NCI-H1930 (cell line): ENCODE results near the gene BPIFB3.
"Not testable (repeated sequence)": the region's sequence is repeated elsewhere in the genome, so short reads cannot be mapped to it uniquely, and the experiment has no call there.

Experiments used
- DNase-seq, 2 experiments: peaks; one replicate each; lab custom pipeline; 2025; lab: John Stamatoyannopoulos, UW

Gene BPIFB3

DNA sequence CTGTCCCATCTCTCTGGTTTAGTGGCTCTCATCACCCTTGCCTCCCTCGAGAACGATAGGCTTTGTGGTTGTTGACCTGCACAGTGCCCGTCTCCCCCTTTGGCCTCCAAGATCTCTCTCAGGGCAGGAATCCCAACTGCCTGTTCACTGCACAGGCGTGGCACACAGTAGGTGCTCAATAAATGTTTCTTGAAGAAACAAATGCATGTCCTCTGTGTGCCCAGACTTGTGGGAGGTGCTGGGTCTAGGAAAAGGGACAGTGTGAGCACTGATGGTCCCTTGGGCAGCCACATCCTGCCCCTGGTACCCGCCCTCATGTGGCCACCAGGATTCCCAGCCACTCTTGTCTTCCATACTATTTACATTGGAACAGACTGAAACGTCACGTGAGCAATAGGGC lies 24.8 kb upstream of the BPIFB3 start:
- DNase-seq = no peak

DNA sequence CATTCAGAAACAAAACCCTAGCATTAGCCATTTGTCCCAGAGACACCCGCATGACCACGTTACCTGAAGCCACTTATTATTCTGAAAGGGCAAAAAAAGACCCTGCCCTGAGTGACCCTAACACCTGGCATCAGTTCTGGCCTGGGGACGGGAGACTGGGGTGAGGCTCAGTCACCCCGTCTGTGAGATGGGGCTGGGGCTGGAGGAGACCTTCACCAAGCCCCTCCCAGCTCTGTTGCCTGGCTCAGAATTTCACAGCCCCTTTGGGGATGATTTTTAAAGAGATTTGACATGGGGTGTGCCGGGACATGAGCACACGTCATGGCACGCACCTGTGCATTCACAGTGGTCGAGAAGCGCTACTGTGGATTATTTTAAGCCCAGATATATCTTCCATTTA lies 23.6 kb upstream of the BPIFB3 start:
- no peak for DNase-seq

DNA sequence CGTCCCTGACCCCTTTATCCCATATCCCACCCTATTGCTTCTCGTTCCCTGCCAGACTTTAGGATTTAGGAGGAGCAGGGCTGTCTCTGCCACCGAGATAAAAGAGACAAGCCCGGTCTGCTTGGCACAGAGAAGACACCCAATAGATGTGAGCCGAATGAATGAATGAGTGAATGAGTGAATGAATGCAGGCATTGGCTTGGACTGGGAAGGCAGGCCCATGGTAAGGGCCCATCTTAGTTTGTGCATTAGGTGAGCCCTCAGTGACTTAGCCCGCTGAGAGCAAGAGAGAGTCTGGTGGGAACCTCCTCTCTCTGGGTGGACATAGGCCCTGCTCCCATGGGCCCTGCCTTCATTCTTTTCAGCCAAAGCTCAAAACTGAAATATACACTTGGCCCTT lies 23.1 kb upstream of the BPIFB3 start:
- no peak for DNase-seq

DNA sequence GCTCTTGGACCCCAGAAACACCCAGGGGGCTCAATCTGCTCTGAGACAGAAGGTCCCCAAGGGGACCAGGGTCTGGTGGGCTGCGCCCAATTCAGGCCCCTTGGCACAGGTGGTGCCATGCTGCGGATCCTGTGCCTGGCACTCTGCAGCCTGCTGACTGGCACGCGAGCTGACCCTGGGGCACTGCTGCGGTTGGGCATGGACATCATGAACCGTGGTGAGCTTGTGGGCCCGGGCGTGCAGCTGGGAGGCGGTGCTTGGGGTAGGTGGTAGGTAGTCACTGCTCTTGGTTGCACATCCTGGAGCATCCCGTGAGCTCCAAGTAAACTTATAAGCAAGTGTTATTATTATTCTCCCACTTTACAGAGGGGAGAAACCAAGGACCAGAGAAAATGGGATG lies 22.2 kb upstream of the BPIFB3 start, which contains the start of gene BPIFB6:
Gene BPIFB6 (plus strand): TSS at position 118 of the 400 bp plus-strand sequence. CDS start 0 bp downstream, at position 118.
- DNase-seq = no peak

DNA sequence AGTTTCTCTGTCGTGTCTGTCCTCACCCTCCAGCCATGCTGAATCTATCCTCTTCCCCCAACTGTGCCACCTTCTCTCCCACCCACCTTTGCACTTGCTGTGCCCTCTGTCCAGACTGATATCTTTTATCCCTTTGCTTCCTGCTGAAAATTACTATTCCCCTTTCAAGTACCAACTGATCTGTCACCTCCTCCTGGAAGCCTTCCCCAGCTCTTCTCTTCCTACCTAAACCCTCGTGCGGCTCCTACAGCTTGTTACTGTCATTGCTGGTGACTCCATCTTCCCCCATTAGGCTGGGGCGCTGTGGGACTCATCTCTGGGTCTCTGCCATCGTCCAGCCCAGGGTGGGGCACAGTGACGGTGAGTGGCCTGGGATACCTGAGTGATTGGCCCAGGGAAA lies 21.1 kb upstream of the BPIFB3 start:
- DNase-seq = no peak

DNA sequence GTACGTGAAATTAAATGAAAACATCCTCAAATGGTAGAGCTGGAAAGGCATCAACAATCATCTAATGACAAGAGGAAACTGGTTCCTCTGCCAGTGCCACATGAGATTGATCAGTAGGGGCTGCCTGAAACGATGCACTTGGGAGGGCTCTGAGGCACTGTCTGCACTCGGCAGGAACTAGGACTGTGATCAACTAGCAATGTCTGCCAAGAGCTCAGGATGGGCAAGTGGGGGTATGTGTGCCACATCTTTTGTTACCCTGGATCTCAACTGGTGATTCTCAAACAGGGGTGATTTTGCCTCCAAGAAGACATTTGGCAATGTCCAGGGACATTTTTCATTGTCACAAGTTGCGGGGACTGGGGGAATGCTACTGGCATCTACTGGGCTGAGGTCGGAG lies 20.3 kb upstream of the BPIFB3 start:
- no peak for DNase-seq

DNA sequence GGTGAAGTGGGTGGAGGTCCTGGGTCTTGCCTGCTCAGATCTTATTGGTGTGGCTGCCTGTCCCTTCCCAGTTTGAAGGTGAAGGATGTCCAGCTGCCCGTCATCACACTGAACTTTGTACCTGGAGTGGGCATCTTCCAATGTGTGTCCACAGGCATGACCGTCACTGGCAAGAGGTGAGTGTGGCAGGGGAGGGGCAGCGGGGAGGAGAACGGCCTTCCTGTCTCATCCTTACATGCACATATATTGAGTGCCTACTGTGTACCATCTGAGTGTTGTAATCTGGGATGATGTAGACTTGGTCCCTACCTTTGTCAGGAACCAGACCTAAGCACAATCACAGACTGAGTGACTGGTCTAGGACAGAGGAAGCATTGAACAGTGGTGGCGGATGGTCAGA lies 19.6 kb upstream of the BPIFB3 start:
- no peak for DNase-seq

DNA sequence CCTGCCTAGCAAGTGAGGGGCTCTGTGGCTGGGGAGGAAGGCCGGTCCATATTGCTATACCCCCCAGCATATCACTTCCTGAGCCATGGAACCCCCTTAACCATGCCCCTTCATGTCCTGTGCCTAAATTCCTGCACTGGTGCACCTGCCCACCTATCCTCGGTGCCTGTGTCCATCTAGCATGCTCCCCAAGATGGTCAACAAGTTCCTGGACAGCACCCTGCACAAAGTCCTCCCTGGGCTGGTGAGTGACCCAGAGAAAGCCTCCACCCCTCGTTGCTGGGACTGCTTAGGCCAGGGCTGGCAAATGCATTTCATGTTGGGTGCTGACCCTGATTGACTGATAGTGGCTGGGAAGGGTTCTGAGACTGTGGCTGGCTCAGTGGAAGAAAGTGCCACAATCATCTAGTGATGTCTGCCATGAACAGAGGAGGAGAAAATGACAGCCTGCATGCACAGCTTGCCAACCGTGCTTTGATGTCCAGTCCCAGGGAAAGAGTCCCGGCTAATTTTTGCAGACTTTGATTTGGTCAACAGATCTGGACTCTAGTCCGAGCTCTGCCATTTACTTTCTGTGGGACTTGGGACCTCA lies 18.7 kb upstream of the BPIFB3 start:
- no peak for DNase-seq

DNA sequence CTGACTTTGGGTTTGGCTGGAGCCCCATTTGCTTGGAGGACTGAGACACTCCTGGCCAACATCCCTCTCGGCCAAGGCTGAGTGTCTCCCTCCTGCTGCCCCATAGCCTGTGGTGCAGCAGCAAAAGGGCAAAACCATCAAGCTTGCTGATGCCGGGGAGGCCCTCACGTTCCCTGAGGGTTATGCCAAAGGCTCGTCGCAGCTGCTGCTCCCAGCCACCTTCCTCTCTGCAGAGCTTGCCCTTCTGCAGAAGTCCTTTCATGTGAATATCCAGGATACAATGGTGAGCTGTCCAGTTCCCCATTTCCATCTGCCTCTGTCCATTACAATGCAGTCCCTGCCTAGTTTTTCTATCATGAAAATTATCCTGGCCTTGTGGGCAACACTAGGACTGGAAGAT lies 16.2 kb upstream of the BPIFB3 start:
- no peak for DNase-seq

DNA sequence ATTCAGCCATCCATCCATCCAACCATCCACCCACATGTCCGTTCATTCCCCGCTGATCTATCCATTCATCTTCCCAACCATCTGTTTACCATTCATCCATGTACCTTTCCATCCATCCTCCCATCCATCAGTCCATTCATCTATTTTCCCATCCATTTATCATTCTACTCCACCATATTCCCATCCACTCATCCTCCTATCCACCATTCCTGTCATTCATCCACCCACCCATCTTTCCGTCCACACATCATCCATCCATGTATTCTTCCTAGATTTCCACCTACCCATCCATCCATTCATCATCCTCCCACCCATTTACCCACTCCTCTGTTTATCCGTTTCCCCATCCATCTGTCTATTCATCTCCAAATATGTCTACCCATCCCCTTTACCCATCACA lies 15.5 kb upstream of the BPIFB3 start:
- DNase-seq = no peak

DNA sequence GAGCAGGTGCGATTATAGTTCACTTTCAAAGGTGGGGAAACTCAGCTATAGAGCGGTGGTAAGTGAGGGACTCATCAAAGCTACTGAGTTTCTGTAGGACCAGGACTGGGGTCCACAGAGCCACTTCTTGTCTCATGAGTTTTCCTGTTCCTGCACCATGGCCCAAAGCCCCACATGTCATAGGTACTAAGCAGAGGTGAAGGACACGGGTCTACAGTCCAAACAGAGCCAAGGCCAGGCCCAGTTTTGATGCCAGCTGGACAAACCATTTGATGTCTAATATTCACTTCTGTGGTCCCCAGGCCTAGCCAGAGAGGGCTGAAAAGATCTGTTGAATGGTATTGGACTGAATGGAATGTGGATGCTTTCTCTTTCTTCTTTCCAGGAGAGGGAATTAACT lies 11.3 kb upstream of the BPIFB3 start:
- DNase-seq = no peak

DNA sequence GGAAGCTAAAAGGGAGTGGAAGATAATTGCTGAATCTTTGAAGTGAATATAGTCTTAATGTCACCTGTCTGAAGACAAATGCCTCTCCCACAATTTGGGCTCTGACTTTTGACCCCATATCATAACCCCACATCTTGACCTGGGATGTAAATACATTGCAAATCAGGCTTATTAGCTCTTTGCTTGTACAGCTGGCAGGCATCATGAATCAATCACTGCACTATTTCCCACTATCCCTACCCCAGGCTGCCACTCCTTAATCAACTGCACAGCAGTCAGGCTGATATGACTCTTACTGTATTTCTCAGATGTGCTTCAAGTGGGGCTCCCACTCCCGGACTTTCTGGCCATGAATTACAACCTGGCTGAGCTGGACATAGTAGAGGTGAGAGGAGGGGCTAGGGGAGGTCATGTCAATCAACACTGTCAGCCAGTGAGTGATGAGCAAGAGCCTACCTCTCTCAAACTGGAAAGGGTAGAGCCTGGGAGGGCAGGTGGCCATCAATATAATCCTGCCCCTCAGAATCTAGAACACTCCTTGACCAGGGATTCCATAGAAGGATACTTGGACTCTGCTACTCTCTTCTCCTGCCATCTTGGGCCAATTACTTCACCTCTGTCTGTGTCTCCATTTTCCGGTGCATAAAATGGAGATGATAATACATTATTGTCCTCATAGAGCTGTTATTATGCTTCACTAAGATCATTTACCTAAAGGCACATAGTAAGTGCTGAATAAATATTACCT lies 10.5 kb upstream of the BPIFB3 start:
- DNase-seq = no peak

DNA sequence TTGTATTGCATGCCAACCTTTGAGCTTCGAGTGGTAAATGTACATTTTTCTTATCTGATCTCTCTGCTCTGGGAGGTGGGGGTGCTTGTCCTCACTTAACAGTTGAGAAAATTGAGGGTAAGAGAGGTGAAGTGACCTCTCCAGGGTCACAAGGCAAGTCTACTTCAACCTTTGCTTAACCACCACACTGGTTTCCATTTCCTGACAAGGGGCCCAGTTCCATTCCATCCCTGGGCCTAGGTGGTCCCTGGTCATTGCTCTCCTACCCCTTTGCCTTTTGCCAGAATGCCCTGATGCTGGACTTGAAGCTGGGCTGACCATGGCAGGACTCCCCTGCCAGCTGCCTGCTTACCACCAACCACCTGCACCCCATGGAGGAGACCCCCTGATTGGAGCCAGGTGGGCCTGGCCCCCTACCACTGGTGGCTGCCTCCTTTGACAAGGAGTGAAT lies 9.9 kb upstream of the BPIFB3 start:
- DNase-seq = no peak

DNA sequence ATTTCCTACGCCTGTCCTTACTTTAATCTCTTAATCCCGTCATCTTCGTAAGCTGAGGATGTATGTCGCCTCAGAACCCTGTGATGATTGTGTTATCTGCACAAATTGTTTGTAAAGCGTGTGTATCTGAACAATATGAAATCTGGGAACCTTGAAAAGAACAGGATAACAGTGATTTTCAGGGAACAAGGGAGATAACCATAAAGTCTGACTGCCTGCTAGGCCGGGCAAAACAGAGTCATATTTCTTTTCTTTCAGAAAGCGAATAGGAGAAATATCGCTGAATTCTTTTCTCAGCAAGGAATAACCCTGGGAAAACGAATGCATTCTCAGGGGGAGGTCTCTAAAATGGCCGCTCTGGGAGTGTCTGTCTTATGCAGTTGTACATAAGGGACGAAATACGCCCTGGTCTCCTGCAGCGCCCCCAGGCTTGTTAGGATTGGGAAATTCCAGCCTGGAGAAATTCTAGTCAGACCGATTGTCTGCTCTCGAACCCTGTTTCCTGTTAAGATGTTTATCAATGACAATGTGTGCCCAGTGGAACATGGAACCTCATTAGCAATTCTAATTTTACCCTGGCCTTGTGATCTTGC lies 8.5 kb upstream of the BPIFB3 start:
- not testable (repeated sequence) for DNase-seq

DNA sequence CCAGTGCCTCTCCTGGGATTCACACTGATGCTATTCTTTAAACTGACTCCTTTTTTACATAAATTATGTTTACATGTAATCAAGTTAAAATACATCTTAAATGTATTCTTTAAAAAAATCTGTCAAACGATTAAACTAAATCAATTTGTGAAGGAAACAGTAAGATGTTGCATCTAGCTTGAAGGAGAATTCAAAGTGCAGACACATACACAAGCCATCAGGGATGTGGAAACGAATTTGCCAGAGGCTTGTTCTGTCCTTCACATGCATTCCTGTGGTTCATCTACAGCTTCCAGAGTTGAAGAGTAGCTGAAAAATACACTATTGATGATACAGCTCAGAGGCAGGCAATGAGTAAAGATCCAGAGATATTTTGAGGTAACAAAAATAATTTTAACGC lies 7.3 kb upstream of the BPIFB3 start:
- no peak for DNase-seq

DNA sequence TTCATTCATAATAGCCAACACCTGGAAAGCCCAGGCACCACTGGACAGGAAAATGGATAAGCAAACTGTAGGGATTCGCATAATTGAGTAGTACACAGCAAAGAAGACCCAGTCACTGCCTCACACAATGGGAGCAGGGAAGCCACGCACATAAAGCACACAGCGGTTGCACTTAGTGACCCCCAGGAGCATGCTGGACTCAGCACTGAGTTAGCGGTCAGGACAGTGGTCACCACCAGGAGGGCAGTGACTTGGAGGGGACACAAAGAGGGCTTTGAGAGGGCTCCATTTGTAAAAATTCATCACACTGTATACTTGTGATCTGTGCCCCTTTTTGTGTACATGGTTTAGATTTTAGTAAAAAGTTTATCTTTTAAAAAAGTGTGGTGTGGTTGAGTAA lies 2.4 kb upstream of the BPIFB3 start:
- no peak for DNase-seq

DNA sequence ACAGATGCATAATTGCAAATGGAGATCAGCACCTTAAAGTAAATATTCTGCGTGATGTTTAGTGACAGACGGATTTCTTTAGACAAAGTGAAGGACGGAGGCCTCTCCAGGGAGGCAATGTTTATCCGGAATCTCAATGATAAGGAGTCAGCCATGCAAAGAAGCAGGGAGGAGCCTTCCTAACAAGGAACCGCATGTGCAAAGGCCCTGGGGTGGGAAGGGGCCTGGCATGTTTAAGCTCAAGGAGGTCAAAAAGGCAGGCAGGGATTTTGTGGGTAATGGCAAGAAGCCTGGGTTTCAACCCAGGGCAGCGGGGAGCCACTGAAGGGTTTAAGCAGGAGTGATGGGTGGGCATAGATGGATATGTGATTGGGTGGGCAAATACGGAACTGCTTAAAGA lies 678 bp downstream of the BPIFB3 start:
- no peak for DNase-seq

DNA sequence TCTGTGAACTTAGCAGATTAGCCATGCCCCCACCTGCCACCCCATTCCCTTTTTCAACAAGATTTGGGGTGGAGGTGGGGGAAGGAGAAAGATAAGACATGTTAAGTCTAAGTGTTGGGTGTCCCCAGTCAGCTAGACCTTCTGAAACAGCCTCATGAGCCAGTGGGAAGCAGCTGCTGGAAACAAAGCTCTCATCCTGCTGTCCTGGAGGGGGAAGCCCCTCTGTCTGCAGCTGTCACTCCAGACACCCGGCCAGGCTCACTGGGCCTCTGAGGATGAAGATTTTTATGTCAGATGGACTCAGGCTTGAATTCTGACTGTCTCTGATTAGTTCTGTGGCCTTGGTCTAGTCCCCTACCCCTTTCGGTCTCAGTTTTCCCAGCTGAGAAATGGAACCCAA lies 1.1 kb downstream of the BPIFB3 start:
- DNase-seq = no peak

DNA sequence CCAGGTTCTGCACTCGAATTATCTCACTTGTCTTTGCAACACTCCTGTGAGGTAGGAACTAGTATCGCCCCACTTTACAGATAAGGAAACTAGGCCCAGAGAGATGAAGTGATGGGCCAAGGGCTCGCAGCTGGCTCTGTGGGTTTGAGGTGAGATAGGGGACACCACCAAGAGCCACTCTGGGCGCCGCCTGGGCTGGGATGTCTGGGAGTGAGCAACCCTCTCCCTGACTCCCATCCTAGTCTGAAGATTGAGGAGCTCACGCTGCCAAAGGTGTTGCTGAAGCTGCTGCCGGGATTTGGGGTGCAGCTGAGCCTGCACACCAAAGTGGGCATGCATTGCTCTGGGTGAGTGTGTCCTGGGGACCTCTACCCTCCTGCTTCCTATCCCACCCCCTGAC lies 5.4 kb downstream of the BPIFB3 start:
- no peak for DNase-seq

DNA sequence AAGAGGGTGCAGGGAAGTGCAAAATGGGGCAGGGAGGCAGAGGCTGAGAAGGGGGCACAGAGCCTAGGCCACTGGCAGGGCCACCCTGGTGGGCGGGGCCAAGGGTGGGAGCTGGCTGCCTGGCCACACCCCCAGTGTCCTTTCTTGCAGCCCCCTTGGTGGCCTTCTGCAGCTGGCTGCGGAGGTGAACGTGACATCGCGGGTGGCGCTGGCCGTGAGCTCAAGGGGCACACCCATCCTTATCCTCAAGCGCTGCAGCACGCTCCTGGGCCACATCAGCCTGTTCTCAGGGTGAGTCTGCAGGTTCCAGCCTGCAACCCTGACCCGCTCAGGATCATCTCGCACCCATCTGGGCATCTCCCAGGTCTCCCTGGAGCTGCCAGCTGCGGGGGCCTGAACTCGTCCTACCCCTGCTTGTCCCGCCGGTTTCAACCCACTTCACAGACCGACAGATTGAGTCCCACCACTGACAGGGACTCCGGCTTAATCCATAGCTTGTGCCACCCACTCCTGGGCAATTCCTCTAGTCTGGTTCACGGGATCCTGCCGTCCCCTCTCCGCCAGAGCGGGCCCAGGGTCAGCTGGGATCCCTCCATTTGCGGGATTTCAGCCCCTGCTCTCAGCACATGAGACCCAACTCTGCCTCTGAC lies 6.2 kb downstream of the BPIFB3 start:
- DNase-seq = no peak

DNA sequence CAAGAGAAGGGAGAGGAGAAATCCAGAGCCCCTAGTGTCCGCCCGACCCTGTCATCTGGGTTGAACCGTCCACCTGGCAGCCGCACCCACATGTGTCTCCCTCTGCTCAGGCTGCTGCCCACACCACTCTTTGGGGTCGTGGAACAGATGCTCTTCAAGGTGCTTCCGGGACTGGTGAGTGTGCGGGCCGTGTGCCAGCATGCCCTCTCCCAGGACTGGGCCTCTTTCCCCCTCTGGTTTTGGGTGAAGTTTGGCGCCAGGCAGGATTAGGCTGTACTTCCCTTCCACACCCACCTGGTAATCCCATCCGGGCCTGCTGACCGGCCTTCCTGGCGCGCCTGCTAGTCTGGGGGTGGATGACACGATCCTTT lies 7.9 kb downstream of the BPIFB3 start:
- DNase-seq = no peak

DNA sequence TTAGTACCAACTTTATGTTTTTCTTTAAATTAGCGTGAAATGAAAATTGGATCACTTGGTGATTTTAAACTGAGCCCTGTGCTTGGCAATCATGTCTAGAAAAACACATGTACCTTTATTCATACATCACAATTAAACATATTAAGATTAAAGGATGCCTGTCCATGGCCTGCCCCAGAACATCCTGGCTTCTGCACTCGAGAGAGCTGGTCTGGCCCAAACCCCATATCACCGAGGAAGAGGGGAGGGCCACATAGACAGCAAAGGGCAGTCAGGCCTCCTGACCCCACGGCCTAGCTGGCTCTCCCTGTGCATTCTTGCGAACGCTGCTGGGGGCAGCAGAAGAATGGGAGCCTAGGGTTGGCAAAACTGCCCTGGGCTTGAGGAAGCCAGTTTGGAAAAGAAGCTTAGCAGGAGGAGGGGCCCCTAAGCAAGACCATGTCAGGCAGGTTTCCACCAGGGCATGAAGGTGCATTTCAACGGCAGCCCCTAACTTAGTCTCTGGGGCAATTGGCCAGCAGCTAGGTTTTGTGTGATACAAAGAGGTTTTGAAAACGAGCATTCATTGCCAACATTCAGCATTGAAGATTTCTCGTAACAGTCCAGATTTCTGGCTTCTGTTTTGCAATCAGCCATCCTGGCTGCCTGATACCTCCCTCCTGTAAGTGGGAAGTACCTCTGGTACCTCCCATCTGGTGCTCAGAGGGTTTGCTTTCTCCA lies 8.6 kb downstream of the BPIFB3 start:
- DNase-seq = no peak

DNA sequence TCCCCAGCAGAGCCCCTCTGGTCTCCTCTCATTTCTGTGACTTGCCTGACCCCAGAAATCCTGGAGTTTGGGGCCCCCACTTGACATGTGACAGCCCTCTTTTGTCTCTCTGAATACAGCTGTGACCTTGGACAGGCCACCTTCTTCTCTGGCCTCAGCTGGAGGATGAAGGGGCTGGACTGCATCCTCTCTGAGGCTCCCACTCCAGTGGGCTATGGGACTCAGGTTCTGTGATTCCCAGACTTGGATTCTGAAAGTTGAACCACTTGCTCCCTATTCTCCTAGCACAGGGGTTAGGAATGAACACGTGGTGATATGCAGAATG lies 9.1 kb downstream of the BPIFB3 start:
- DNase-seq = no peak
